GM19193 (cell line): Measurements from ENCODE around the gene PAPSS2.

Source experiments
- POLR2A ChIP-seq: IDR thresholded peaks from 4 replicates; pipeline ENCODE4 v1.6.1; 2011; ENCODE audit not compliant: insufficient read depth, insufficient read length; ENCODE audit errors: extremely low read depth

PAPSS2 gene

GRCh38 chr10:87748244-87748643 is 88.6 kb downstream of the PAPSS2 start:
- TF ChIP-seq POLR2A: peak; percentile 4

GRCh38 chr10:87750001-87750671 is 90.5 kb downstream of the PAPSS2 start:
- no peak for TF ChIP-seq POLR2A

GRCh38 chr10:87750817-87751216 is 91.1 kb downstream of the PAPSS2 start:
- TF ChIP-seq POLR2A: no peak

GRCh38 chr10:87751274-87751673 is 91.6 kb downstream of the PAPSS2 start:
- no peak for TF ChIP-seq POLR2A

- no peak for TF ChIP-seq POLR2A
These were observed 92.9 kb downstream of the PAPSS2 start for GRCh38 chr10:87752566-87752965.

GRCh38 chr10:87753995-87754866 is 94.6 kb downstream of the PAPSS2 start:
- no peak for TF ChIP-seq POLR2A

- TF ChIP-seq POLR2A: no peak
These were observed 98.0 kb downstream of the PAPSS2 start for GRCh38 chr10:87757685-87758084.

GRCh38 chr10:87759551-87759950 is 99.9 kb downstream of the PAPSS2 start:
- no peak for TF ChIP-seq POLR2A

- TF ChIP-seq POLR2A: no peak
These were observed 100.7 kb downstream of the PAPSS2 start for GRCh38 chr10:87760195-87760905.

GRCh38 chr10:87761153-87761552 is 101.5 kb downstream of the PAPSS2 start:
- no peak for TF ChIP-seq POLR2A

GRCh38 chr10:87761892-87762291 is 102.2 kb downstream of the PAPSS2 start:
- no peak for TF ChIP-seq POLR2A

- TF ChIP-seq POLR2A: no peak
These were observed 103.6 kb downstream of the PAPSS2 start for GRCh38 chr10:87763086-87763861.

- no peak for TF ChIP-seq POLR2A
These were observed 104.6 kb downstream of the PAPSS2 start for GRCh38 chr10:87764072-87764934.

- TF ChIP-seq POLR2A: no peak
These were observed 106.1 kb downstream of the PAPSS2 start for GRCh38 chr10:87765666-87766376.

- TF ChIP-seq POLR2A: no peak
These were observed 107.6 kb downstream of the PAPSS2 start for GRCh38 chr10:87767253-87767652.
